ENCODE measurements around the gene HMOX2.

The HMOX2 gene

DNA sequence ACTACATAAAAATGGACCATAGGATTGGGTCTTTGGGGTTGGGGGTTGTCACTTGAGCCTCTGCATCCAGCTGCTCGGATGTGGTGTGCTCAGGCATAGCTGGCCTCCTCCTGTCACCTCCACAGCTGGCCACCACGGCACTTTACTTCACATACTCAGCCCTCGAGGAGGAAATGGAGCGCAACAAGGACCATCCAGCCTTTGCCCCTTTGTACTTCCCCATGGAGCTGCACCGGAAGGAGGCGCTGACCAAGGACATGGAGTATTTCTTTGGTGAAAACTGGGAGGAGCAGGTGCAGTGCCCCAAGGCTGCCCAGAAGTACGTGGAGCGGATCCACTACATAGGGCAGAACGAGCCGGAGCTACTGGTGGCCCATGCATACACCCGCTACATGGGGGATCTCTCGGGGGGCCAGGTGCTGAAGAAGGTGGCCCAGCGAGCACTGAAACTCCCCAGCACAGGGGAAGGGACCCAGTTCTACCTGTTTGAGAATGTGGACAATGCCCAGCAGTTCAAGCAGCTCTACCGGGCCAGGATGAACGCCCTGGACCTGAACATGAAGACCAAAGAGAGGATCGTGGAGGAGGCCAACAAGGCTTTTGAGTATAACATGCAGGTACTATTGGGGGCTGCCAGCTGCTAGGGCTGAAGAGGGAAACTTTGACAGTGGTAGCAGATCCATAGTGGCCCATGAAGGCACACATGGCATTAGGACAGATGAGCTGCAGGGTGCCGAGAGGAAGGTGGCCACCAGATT lies 31.6 kb downstream of the HMOX2 start:
- Mint-ChIP-seq H3K4me1 (peaks cover 68% of the 10 kb centered on the region), H3K9me3 (no peaks in the 10 kb centered on the region), H3K27me3 (no peaks in the 10 kb centered on the region), H3K4me3 (no peak overlapping the region), H3K27ac (peak overlapping the region in 1 of 2 donors; percentile 79)
- ATAC-seq (no peak), DNase-seq (no peak)

DNA sequence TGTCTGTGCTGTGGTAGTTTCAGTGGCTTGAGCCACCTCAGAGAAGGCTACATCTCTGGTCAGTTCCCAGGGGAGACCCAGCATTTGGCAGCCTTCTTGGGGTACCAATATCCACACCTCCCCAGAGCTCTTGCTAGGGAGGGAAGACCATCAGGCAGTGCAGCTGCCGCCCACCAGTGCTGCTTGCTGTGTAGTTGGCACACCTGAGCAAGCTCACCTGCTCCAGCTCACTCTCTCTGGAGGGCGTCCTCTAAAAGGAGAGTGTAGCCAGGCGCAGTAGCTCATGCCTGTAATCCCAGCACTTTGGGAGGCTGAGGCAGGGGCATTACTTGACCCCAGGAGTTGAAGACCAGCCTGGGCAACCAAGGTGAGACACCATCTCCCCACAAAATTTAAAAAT lies 32.6 kb downstream of the HMOX2 start:
- H3K27me3 Mint-ChIP-seq: no peaks in the 10 kb centered on the region
- H3K9me3 Mint-ChIP-seq: no peaks in the 10 kb centered on the region
- H3K27ac Mint-ChIP-seq: no peak overlapping the region
- DNase-seq (no peak), ATAC-seq (no peak)
- H3K4me3 Mint-ChIP-seq: no peak overlapping the region
- peaks cover 68% of the 10 kb centered on the region for H3K4me1 Mint-ChIP-seq

DNA sequence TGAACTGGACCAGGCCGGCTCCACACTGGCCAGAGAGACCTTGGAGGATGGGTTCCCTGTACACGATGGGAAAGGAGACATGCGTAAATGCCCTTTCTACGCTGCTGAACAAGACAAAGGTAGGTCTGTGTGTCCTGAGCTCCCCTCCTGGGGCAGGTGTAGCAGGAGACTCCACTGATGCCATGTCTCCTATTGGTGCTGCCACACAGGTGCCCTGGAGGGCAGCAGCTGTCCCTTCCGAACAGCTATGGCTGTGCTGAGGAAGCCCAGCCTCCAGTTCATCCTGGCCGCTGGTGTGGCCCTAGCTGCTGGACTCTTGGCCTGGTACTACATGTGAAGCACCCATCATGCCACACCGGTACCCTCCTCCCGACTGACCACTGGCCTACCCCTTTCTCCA lies 33.2 kb downstream of the HMOX2 start:
- no peak for DNase-seq
- Mint-ChIP-seq H3K4me3 (no peak overlapping the region), H3K27me3 (no peaks in the 10 kb centered on the region), H3K27ac (no peak overlapping the region), H3K4me1 (peaks cover 68% of the 10 kb centered on the region), H3K9me3 (no peaks in the 10 kb centered on the region)
- no peak for ATAC-seq

DNA sequence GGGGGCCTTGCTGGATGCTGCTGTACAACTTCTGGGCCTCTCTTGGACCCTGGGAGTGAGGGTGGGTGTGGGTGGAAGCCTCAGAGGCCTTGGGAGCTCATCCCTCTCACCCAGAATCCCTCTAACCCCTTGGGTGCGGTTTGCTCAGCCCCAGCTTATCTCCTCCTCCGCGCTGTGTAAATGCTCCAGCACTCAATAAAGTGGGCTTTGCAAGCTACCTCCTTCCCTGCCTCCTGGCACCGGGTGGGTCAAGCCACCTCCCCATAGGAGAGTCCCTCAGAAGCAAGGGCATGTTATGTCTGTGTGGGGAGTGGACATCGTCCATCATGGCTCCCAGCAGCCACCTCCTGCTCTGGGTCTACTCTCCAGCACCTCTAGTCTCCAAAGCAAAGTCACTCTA lies 33.9 kb downstream of the HMOX2 start:
- H3K27me3 Mint-ChIP-seq: no peaks in the 10 kb centered on the region
- no peak for DNase-seq
- H3K4me3 Mint-ChIP-seq: no peak overlapping the region
- H3K27ac Mint-ChIP-seq: peak overlapping the region in 1 of 2 donors; percentile 82
- no peak for ATAC-seq
- peaks cover 68% of the 10 kb centered on the region for H3K4me1 Mint-ChIP-seq
- no peaks in the 10 kb centered on the region for H3K9me3 Mint-ChIP-seq

DNA sequence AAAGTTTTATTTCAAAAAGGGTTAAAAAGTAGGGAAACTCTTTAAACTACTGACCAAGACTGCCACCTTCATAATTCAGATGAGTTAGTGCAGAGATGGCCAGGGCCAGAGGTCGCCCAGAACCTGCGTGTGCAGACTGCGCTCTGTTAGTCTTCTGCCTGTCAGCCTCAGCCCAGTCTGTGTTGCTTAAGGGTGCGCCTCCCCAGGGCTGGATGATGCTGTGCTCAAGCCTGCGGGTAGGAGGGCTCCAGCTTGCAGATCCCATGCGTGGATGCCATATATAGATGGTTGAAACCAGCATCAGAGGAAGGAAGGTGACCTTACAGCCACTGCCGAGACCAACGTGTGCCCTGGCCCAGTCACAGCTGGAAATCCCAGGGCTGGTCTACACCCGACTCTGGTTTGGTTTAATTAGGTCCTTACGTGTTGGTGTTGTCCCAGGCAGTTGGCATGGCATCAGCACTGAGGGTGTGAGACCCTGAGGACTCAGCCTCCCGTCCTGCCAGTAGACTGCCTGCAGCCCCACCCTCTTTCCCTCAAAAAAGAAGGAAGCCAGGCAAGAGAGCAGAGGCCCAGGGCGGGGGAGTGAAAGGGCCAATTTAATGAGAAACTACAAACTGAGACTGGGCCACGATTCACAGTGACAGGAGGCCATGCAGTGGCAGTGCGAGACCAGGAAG lies 34.7 kb downstream of the HMOX2 start:
- Mint-ChIP-seq H3K9me3 (no peaks in the 10 kb centered on the region), H3K4me3 (no peak overlapping the region), H3K27me3 (no peaks in the 10 kb centered on the region), H3K4me1 (peaks cover 68% of the 10 kb centered on the region), H3K27ac (peak overlapping the region; percentile 57 to 86)
- DNase-seq (no peak), ATAC-seq (no peak)

DNA sequence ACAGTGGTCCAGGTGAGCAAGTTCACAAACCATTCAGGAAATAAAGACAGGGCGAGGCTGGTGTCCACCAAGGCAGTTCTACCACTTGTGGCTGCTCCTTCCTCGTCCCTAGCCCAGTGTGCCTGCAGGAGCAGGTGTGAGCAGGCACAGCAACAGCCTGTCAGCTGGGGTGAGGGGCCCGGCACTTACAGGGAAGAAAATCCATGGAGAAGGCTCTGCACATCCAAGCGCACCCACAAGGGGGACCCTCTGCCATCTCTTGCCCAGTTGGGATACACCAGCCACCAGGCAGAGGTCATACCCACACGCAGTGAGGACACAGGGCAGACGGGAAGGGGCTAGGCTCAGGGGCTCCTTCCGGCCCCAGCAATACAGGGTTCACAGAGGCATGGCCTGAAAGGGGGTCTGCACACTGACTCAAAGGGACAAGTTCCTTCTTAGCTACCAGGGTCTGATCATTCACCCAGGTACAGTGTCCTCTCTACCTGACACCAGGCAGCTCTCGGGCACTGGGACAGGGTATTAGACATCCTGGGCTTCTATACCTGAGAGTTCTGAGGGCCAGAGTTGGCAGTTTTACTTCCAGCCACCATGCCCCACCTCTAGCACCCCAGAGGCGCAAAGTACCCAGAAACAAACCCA lies 35.4 kb downstream of the HMOX2 start:
- no peaks in the 10 kb centered on the region for H3K9me3 Mint-ChIP-seq
- no peak overlapping the region for H3K27ac Mint-ChIP-seq
- H3K27me3 Mint-ChIP-seq: no peaks in the 10 kb centered on the region
- H3K4me1 Mint-ChIP-seq: peaks cover 68% of the 10 kb centered on the region
- no peak overlapping the region for H3K4me3 Mint-ChIP-seq
- ATAC-seq (no peak), DNase-seq (no peak)

DNA sequence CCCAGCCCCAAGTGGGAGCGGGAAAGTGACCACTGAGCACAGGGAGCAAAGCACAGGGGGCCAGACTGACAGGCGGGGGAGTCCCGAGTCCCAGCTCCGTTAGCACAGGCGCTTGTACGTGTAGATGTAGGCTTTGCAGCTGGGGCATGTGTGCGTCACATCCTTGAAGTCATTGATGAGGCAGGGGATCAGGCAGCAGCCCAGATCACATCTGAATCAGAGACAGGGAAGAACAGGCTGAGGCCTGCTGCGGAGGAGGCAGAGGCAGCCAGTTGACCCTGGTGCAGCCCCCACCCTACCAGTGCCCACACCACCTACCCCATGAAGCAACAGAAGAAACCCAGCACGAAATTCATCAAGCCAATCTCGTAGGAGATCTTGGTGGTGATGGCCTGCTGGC lies 36.3 kb downstream of the HMOX2 start:
- Mint-ChIP-seq H3K27me3 (no peaks in the 10 kb centered on the region), H3K4me3 (no peak overlapping the region), H3K9me3 (no peaks in the 10 kb centered on the region), H3K27ac (peak overlapping the region in 1 of 2 donors; percentile 20), H3K4me1 (peaks cover 72% of the 10 kb centered on the region)
- DNase-seq (no peak), ATAC-seq (no peak)

DNA sequence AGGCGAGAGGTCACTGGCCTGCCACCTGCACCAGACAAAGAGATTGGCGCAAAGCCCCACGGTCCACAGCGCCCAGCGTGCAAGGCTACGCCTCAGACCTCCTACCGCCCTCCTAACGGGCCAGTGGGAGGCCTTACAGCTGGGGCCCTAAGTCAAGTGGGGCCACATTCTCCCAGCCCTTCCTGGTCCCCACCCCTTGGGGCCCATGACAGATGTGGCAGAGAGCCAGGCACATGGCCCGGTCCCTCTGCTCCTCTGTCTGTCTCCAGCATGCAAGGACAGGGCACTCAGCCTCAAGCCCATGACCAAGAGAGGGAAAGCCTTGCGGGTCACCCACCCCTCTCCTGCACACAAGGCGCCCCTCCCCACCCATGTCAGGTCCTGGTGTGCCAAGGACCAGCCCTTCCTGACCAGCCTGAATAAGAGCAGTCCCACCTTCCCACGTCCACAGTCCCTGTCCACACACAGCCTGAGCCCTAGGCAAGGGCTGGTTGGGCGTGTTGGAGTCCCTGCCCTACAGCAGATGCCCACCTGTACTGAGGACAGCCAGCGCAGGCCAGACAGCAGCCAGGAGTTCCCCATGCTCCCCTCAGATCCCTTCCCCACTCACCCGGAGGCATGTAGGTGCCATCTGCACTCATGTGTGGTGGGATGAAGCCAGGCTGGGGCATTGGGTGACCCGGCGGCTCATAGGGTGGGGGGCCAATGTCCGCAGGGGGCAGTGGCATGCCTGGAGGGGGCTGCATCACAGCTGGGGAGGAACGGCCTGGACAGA lies 37.1 kb downstream of the HMOX2 start:
- no peak for ATAC-seq
- Mint-ChIP-seq H3K4me1 (peaks cover 70% of the 10 kb centered on the region), H3K4me3 (peak overlapping the region in 1 of 2 donors; percentile 29)

DNA sequence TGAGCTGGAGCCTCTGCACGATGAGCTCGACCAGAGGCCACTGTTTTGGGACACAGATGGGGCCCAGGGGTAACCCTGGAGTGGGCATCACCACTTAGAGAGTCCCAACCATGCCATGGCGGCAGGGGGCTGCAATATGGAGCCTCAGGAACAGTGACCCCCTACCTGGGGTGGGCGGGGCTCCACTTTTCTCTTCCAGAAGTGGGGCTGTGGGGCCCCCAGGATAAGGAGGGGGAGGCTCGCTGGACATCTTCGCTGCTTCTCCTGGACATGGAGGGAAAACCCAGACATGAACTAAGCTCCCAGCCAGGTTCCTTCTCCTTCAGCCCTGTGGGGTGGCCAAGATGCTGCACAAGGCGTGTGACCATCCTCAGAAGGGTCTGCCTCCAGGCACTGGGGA lies 37.7 kb downstream of the HMOX2 start:
- DNase-seq: no peak
- peak overlapping the region in 1 of 2 donors; percentile 67 for H3K4me3 Mint-ChIP-seq
- H3K27ac Mint-ChIP-seq: peak overlapping the region in 1 of 2 donors; percentile 96
- peaks cover 73% of the 10 kb centered on the region for H3K4me1 Mint-ChIP-seq
- no peak for ATAC-seq
- H3K9me3 Mint-ChIP-seq: no peaks in the 10 kb centered on the region
- H3K27me3 Mint-ChIP-seq: no peaks in the 10 kb centered on the region

More for the DNA sequence above, 37.1 kb downstream of the HMOX2 start:
- Mint-ChIP-seq H3K27me3 (no peaks in the 10 kb centered on the region), H3K9me3 (no peaks in the 10 kb centered on the region), H3K27ac (peak overlapping the region; percentile 52 to 96)
- DNase-seq: no peak

DNA sequence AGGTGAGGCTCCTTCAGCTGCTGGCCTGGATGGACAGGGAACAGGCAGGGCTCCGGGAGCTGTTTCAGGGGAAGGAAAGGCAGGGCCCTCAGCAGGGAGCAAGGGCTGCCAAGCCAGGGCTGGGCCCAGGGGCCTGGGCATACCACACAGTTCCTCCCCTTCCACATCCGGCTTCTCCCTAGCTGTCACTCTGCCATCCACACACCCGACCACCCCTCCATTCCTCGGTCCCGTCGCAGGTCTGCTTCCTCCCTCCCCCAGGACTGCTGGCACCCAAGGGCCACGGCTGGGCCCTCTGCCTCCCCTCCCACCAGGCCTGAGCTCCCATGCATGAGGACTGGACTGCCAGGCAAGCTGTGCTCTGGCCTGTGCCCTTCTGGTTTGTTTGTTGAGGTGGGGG lies 38.4 kb downstream of the HMOX2 start:
- H3K27ac Mint-ChIP-seq: peak overlapping the region; percentile 94 to 96
- H3K9me3 Mint-ChIP-seq: no peaks in the 10 kb centered on the region
- peak overlapping the region; percentile 55 to 67 for H3K4me3 Mint-ChIP-seq
- DNase-seq (no peak), ATAC-seq (peak; percentile 26)
- H3K4me1 Mint-ChIP-seq: peaks cover 76% of the 10 kb centered on the region
- H3K27me3 Mint-ChIP-seq: no peaks in the 10 kb centered on the region

DNA sequence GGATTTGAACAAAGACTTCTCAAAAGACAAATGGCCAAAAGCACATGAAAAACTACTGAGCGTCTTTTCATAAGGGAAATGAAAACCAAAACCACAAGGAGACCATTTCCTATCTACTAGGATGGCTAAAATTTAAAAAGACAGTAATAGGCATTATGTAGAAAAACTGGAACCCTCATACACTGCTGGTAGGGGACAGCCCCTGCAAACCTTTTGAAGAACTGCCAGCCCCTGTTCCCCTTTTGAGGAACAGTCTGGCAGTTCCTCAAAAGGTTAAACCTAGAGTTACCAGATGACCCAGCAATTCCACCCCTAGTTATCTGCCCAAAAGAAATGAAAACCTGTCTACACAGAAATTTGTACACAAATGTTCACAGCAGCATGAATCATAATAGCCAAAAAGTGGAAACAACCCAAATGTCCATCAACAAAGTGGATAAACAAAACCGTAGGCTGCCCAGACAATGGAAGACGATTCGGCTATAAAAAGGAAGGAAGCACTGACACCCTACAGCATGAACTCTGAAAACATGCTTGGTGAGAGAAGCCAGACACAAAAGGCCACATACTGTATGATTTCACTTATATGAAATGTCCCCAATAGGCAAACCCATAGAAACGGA lies 39.5 kb downstream of the HMOX2 start:
- peak overlapping the region; percentile 55 to 67 for H3K4me3 Mint-ChIP-seq
- DNase-seq: no peak
- no peaks in the 10 kb centered on the region for H3K27me3 Mint-ChIP-seq
- H3K4me1 Mint-ChIP-seq: peaks cover 79% of the 10 kb centered on the region
- peak; percentile 45 for ATAC-seq
- no peaks in the 10 kb centered on the region for H3K9me3 Mint-ChIP-seq
- peak overlapping the region; percentile 65 to 94 for H3K27ac Mint-ChIP-seq

DNA sequence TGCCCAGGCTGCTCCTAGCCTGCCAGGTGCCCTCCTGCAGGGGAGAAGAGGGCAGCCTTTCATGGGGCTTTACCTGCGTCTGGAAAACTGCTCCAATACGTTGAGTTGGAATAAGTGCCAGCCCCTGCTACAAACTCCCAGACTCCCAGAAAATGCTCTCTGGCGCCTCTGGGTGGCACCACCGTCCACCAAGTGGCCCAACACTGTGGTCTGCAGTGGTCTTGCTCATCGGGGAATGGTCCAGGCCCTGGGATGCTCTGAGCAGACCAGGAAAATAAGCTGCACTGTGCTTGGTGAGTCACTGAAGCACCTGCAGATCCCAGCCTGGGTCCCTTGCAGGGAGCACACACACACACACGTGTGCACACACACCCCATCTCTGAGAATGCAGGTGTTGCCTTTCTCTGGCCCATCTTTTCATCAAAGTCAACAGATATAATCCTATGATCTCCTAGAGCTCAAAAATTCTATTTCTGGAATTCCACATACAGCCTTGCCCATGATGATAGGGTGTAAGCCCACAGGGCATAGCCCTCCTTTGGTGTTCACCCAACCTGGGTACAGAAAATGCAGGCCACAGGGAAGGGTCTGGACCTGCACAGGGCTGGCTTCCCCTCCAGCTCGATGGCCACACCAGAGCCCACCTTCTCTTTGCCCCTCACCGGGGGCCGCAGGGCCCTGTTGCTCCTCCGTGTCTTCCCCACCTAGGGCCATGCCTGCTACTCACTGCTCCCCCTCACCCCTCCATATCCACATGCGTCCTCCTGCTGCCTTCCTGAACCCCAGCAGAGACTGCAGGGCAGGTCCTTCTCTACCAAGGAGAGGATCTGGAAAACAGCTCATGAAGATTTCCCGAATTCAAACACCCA lies 41.8 kb downstream of the HMOX2 start:
- H3K9me3 Mint-ChIP-seq: no peaks in the 10 kb centered on the region
- H3K27me3 Mint-ChIP-seq: no peaks in the 10 kb centered on the region
- H3K27ac Mint-ChIP-seq: peak overlapping the region in 1 of 2 donors; percentile 86
- no peak for ATAC-seq
- no peak for DNase-seq
- no peak overlapping the region for H3K4me3 Mint-ChIP-seq
- peaks cover 64% of the 10 kb centered on the region for H3K4me1 Mint-ChIP-seq

DNA sequence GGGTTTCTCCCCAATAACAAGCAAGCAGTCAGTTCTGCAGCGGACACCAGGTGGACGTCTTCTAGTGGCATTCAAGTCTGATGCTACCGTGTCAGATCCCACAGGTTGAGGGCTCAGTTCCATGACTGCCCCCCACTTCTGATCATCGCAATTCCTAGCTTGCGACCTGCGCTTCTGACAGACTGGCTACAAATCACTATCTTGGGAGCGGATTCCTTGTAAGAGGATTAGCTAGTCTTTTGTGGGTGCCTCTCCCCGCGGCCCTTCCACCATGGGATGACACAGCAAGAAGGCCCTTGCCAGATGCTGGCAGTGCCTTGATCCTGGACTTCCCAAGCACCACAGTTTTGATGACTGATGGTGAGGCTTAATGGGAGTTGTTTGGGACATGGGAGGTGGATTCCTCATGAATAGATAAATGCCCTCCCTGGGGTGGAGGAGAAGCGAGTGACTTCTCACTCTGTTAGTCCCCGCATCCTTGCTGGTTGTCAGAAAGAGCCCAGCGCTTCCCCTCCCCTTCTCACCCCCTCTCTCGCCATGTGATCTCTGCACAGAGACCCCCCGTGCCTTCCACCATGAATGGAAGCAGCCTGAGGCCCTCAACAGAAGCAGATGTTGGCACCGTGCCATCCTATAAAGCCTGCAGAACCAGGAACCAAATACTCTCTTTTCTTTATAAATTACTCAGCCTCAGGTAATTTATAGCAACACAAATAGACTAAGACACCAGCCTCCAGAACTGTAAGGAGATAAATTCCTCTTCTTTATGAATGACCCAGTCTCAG lies 43.3 kb downstream of the HMOX2 start:
- DNase-seq (no peak), ATAC-seq (no peak)
- Mint-ChIP-seq H3K4me1 (peaks cover 55% of the 10 kb centered on the region), H3K27ac (peak overlapping the region; percentile 20 to 22), H3K4me3 (no peak overlapping the region), H3K27me3 (no peaks in the 10 kb centered on the region), H3K9me3 (no peaks in the 10 kb centered on the region)

DNA sequence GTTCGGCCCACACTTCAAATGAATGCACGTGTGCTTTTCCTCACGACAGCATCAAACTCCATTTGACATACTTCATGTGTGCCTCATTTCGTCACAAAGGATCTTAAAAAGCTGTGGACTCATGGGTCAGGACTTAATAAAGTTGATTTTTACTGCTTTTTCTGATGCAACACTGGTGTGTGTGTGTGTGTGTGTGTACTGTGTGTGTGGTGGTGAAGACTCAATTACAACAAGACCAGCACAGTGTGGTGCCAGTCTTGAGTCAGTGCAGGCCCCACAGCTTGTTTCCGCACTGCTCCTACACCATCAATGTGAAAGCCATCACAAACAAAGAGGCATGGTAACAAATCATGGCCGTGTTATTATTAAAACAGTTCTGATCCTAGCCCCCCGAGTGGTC lies 44.7 kb downstream of the HMOX2 start:
- no peak for ATAC-seq
- H3K27ac Mint-ChIP-seq: no peak overlapping the region
- no peak overlapping the region for H3K4me3 Mint-ChIP-seq
- H3K4me1 Mint-ChIP-seq: peaks cover 40% of the 10 kb centered on the region
- no peaks in the 10 kb centered on the region for H3K9me3 Mint-ChIP-seq
- no peaks in the 10 kb centered on the region for H3K27me3 Mint-ChIP-seq
- no peak for DNase-seq

Data from stimulated activated naive CD8-positive, alpha-beta T cell treated with anti-CD3 and anti-CD28 coated beads, Interleukin-15, amount 100 ng/mL, for 72 hours (primary cell).